Measurements from ENCODE around the gene CLIC5.

GRCh38 chr6:45984788-45985425 is 30.8 kb downstream of the CLIC5 start:
- no peak for TF ChIP-seq CTCF (IDR thresholded peaks at IDR 0.05; ENCODE audit: poor library complexity, severe bottlenecking)
- no peak for TF ChIP-seq TAF1 (IDR thresholded peaks at IDR 0.05; ENCODE audit: low read depth)
- no peak for TF ChIP-seq POLR2AphosphoS5 (IDR thresholded peaks at IDR 0.05)
- TF ChIP-seq EP300 (conservative IDR thresholded peaks at IDR 0.05; ENCODE audit: poor library complexity, severe bottlenecking) = no peak
